GM06990 (cell line): ENCODE measurements around the gene VWCE.
A peak's percentile ranks its signal among the peaks of the same experiment; 100 is the strongest.

ENCODE experiments used
- DNase-seq: peaks from one replicate; pipeline ENCODE4 v3.0.0-alpha.2; 2011; ENCODE audit not compliant: insufficient read length; ENCODE audit errors: extremely low read depth
- H3K27me3 ChIP-seq: replicated peaks from 2 replicates; pipeline ENCODE4 v1.6.0; 2011; ENCODE audit warnings: low read length; ENCODE audit not compliant: control insufficient read depth, insufficient read depth
- H3K36me3 ChIP-seq: 2 replicates; pipeline ENCODE4 v1.5.1; 2011; ENCODE audit warnings: low read length; ENCODE audit not compliant: control insufficient read depth, insufficient read depth
- H3K4me3 ChIP-seq: replicated peaks from 2 replicates; pipeline ENCODE4 v1.5.1; 2011; ENCODE audit warnings: low read depth, mild to moderate bottlenecking, control low read depth, low read length
- TF ChIP-seq, protein P1 (sequence below): IDR thresholded peaks from 2 replicates; pipeline ENCODE4 v1.5.1; 2011; ENCODE audit warnings: low read length, control low read depth, mild to moderate bottlenecking, inconsistent platforms; ENCODE audit not compliant: insufficient read depth, poor library complexity, severe bottlenecking

Gene VWCE

DNA sequence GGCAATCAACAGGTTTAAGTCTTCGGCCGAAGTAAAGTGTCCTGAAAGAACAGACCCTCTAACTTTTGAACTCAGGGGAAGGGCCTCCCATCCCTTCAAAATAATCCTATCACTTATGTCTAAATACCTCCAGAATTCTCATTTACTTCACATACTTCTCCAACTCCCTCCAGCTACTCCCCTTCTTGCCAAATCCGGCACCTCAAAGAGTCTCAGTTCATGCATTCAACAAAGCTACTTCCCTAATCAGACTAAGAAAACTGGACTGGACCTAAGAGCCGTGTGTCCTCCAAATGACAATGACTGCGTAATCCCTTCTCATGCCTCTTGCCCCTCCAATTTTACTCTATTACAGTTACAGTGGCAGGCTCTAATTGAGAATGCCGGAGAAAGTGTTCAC lies 36.5 kb upstream of the VWCE start:
- TF ChIP-seq, protein P1, sequence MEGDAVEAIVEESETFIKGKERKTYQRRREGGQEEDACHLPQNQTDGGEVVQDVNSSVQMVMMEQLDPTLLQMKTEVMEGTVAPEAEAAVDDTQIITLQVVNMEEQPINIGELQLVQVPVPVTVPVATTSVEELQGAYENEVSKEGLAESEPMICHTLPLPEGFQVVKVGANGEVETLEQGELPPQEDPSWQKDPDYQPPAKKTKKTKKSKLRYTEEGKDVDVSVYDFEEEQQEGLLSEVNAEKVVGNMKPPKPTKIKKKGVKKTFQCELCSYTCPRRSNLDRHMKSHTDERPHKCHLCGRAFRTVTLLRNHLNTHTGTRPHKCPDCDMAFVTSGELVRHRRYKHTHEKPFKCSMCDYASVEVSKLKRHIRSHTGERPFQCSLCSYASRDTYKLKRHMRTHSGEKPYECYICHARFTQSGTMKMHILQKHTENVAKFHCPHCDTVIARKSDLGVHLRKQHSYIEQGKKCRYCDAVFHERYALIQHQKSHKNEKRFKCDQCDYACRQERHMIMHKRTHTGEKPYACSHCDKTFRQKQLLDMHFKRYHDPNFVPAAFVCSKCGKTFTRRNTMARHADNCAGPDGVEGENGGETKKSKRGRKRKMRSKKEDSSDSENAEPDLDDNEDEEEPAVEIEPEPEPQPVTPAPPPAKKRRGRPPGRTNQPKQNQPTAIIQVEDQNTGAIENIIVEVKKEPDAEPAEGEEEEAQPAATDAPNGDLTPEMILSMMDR = no peak
- peak overlapping the region; percentile 99 for H3K4me3 ChIP-seq
- peaks cover 15% of the 10 kb centered on the region for H3K36me3 ChIP-seq
- H3K27me3 ChIP-seq = no peaks in the 10 kb centered on the region
- DNase-seq = no peak

DNA sequence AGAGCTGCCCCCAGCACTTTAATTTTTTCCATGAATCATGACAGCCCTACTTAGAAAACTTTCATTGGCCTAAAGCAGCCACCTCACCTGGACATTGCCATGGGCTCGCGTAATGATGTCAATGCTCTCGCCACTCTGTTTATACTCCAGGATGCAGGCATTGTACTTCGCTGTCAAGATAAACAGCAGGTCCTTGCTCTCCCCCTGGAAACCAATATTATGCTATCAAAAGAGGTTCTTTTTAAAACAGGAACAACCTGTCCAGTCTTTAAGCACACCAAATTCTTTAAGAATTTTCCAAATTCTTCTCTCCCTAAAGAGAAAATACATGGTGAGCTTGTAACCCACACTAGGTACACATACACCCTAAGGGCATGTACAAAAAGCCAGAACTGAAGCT lies 34.8 kb upstream of the VWCE start:
- Histone ChIP-seq H3K4me3 (no peak overlapping the region), H3K36me3 (peaks cover 22% of the 10 kb centered on the region), H3K27me3 (no peaks in the 10 kb centered on the region)
- TF ChIP-seq, protein P1 = no peak
- DNase-seq = no peak

DNA sequence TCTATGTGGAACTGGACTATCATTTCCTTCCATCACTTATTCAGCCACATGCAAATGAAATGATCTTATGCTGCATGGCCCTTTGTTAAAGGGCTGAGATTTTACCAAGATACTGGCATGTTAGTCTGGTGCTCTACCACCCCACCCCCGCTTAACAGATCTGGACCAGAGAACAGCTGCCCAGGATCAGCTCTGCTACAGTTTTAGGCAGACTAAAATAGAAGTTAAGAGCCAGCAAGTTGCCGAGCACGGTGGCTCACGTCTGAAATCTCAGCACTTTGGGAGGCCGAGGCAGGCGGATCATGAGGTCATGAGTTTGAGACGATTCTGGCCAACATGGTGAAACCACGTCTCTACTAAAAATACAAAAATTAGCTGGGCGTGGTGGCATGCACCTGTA lies 33.2 kb upstream of the VWCE start:
- DNase-seq = no peak
- Histone ChIP-seq H3K4me3 (no peak overlapping the region), H3K36me3 (peaks cover 25% of the 10 kb centered on the region), H3K27me3 (no peaks in the 10 kb centered on the region)
- TF ChIP-seq, protein P1 = no peak

DNA sequence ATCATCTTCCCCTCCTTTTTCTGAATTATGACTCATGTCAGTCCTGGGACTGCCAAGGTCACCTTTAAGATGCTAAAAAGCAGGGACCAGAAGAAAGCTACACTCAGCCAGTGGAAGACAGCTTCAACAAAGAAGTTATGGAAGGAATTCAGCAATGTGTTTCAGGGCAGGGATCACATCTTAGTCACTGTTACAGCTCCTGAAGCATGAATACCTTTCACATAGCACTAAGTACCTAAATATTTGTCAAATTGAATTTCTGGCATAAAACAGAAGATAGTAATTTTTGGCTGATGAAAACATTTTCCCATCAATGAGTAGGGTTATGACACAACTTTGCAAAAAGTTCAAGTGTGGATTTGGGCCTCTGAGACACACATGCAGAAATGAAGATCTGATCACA lies 32.6 kb upstream of the VWCE start:
- TF ChIP-seq, protein P1 = no peak
- H3K27me3 ChIP-seq = no peaks in the 10 kb centered on the region
- no peak for DNase-seq
- no peak overlapping the region for H3K4me3 ChIP-seq
- peaks cover 28% of the 10 kb centered on the region for H3K36me3 ChIP-seq

DNA sequence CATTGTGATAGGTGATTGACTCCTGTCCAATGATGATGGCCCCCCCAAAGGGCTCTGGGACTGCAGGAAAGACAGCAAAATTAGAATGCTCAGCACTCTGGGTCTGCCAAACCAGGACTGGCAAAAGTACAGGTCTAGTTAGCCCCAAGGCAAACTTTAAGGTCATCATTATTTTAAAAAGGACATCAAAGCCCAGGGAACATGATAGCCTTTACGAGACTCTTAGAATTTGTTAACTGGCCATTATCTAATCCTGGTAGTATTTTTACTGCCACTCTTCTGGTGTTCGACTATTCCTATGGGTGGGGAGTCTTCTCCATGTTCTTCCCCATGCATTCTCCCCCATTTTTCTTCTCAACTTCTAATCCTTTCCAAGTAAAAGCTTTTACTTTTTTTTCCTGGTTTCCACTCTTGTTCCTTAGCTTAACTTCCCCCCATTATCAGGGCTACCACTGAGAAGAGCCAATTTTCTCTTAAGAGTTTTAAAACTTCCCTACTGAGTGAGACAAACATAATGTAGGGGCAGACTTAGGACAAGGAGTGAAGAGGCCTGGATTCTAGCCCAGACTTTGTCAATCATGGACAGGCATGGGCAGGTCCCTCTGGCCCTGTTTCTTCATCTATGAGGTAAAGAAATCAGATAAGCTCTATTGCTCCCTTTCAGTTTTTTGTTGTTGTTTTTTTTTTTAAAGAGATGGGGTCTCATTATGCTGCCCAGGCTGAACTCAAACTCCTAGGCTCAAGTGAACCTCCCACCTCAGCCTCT lies 30.7 kb upstream of the VWCE start:
- Histone ChIP-seq H3K36me3 (peaks cover 38% of the 10 kb centered on the region), H3K27me3 (no peaks in the 10 kb centered on the region), H3K4me3 (no peak overlapping the region)
- DNase-seq = no peak
- TF ChIP-seq, protein P1 = no peak
